ENCODE measurements around the gene RTN1.
"Not testable (repeated sequence)": the region's sequence is repeated elsewhere in the genome, so short reads cannot be mapped to it uniquely, and the experiment has no call there.

RTN1 gene

DNA sequence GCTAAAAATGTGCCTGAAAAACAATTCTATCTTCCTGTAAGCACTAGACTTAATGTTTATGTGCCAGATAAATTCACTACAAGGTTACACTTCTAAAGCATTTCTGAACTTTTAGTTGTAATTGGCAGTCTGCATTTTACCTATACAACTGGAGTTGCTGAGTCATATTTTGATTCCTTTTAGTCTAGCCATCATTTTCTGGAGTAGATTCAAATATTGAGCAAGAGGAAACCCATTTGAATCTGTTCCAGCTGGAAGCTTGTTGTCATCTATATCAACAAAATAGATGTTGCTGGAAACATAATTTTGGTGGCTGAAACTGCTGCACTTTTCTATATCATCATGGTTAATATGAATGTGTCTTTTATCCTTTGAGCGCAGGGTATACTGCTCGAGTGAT, 171.8 kb downstream of the RTN1 start:
- DNase-seq, result no peak

DNA sequence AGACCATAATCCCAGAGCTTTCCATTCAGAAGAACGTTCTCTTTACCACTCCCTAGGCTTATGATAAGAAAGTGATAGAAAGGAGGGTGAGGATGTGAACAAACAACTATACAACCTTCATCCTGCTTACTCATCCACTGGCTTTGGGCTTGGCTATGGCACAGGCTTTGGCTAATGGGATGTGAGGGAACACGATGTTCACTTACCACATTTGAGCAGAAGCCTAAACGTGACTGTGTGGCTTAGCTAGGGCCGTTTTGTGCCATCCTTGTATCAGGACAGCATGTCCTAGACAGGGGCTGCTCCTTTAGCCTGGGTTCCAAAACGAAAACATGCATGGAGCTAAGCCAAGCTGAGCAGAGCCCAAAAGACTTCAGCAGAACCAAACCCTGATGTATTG, 175.4 kb downstream of the RTN1 start:
- DNase-seq, result no peak

DNA sequence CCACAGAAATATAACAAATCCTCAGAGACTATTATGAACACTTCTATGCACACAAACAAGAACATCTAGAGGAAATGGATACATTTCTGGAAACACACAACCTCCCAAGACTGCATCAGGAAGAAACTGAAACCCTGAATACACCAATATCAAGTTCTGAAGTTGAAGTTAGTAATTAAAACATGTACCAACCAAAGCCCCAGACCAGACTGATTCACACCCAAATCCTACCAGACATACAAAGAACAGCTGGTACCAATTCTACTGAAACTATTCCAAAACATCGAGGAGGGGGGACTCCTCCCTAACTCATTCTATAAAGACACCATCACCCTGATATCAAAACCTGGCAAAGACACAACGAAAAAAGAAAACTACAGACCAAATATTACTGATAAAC, 179.3 kb downstream of the RTN1 start:
- DNase-seq, result no peak

DNA sequence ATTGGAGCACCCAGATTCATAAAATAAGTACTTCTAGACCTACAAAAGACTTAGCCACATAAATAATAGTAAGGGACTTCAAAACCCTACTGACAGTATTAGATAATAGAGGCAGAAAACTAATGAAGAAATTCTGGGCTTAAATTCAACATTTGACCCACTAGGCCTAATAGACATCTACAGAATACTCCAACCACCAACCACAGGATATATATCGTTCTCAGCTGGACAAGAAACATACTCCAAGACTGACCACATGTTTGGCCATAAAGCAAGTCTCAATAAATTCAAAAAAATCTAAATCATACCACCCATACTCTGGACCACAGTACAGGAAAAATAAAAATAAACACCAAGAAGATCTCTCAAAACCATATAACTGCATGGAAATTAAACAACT, 180.2 kb downstream of the RTN1 start:
- DNase-seq, result no peak

DNA sequence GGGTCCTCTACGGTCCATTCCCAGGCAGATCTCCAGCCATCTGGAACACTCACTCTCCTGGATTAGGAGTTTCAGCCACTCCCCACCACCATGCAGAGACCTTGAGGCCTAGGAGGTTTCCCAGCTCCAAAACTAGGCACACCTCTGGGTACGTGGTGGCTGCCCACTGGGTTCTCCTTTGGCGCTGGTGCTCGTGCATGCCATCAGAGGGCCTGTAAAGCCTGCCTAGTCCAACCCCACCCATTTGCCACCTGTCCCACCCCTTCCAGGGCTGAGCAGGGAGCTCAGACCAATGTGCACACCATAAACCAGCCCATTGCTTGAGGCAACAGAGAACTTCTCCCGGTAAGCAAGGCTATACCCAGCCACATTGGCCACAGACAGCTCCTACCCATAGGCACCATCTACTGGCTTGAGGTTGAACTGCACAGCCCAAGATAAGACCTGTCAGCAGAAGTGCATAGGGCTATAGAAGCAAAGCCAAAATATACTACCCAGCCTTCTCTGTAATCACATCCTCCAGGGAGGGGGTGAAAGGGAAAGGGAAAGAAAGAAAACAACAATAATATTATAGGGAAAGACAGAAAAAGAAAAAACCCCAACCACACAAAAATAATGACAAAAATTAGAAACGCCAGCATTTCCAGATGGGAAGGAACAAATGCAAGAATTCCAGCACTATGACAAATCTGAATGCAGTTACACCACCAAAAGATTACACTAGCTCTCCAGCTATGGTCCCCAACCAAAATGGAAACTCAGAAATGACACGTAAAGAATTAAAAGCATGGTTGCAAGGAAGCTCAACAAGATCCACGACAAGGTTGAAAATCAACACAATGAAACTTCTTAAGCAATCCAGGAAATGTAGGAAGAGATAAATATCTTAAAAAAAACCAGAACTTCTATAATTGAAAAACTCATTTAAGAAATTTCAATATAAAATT, 182.1 kb downstream of the RTN1 start:
- DNase-seq, result no peak

DNA sequence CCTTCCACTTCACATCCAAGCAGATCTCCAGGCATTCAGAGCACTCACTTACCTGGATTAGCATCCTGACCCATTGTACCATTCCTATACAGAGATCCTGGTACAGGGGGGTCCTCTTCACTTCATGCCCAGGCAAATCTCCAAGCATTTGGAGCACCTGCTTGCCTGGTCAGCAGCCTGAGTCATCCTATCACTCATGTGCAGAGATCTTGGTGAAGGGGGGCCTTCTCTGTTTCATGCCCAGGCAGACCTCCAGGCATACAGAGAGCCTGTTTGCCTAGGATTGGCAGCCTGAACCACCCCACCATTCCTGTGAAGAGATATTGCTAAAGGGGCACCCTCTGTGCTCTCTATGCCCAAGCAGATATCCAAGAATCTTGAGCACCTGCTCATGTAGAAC, 182.9 kb downstream of the RTN1 start:
- DNase-seq, result no peak

DNA sequence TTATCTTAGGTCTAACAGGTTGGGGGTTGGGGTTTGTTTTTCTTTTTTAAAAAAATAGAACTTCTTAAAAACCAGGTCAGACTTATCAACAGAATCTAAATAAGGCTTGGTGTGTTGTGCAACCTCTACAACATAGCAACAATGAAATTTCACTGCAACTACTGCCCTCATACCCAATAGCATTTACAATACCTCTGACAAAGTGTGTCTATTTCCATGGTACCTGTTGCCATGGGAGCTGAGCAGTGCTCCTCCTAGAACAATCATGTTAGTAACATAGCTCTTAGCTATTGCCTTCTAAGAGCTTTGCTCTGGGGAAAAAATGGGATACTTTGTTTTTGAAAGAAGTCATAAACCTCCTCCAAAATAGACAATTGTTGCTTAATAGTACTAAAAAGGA, 190.7 kb downstream of the RTN1 start:
- DNase-seq, result no peak

DNA sequence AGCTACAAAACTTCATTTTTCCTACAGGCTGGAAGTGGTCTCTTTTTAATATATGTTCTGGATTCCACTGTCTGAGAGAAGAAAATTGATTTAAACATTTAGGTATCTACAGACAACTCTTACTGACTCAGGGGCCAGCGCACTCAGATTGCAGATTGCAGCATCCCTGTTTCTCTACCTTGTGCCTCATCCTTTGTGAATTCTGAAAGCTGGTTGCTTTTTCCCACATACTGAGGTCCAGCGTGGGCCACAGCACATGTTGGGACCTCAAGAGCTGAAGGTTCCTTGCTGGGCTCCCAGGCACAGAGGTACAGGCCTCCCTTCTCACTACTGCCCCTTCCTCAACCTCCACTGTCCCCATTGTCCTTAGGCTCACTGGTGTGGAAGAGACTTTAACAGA, 192.2 kb downstream of the RTN1 start:
- DNase-seq, result no peak

DNA sequence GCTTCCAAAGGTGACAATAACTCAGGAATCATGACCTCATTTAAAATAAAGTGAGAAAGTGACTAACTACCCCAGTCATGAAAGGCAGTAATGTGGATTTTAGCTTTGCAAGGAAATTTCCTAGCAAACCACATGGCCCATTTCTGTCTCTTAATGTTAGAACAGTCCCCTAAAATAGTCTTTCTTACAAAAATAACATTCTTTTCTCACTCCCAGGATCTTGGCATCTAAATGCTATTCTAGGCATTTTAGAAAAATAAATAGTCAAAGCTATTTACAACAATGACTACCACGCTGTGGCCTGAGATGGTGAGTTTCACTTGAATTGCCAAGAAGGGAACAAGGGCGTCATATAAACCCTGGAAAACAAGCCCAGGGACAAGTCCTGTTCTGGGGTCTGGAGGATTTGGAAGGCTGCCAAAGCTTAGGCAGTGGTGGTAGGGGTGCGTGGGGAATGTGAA, 192.8 kb downstream of the RTN1 start:
- DNase-seq, result no peak

DNA sequence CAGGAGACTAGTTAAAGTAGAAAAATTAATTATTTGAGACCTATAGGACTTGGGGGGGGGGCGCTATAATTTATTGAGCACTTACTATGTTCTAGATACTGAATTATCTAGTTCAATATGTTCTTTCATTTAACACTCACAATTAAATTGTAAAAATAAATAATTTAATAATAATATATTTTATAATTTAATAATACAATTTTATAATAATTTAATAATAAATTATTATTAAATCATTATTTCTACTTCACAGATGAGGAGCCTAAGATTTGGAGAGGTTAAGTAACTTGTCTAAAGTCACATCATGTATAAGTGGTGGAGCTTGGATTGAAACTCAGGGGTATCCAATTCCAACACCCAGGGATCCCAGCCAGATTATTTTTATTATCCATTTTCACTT, 195.2 kb downstream of the RTN1 start:
- no peak for DNase-seq

DNA sequence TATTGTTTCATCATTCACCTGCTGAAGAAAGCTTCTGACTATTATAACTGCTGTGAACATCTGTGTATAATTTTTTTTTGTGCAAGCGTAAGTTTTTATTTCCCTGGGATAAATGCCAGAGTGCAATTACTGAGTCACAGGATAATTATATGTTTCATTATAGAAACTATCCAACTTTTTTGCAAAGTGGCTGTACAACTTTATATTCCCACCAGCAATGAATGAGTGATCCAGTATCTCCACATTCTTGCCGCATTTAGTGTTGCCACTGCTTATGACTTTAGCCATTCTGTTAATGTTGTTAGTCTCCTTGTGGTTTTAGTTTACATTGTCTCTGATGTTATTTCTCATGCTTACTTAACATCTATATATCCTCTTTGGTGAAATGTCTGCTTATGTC, 205.8 kb downstream of the RTN1 start:
- DNase-seq, result no peak

DNA sequence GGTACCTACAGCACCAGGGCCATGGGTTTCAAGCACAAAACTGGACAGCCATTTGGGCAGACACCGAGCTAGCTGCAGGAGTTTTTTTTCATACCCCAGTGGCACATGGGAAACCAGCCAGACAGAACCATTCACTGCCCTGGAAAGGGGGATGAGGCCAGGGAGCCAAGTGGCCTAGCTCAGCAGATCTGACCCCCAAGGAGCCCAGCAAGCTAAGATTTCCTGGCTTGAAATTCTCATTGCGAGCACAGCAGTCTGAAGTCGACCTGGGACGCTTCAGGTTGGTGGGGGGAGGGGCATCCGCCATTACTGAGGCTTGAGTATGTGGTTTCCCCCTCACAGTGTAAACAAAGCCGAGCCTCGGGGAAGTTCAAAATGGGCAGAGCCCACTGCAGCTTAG, 212.8 kb downstream of the RTN1 start:
- no peak for DNase-seq

DNA sequence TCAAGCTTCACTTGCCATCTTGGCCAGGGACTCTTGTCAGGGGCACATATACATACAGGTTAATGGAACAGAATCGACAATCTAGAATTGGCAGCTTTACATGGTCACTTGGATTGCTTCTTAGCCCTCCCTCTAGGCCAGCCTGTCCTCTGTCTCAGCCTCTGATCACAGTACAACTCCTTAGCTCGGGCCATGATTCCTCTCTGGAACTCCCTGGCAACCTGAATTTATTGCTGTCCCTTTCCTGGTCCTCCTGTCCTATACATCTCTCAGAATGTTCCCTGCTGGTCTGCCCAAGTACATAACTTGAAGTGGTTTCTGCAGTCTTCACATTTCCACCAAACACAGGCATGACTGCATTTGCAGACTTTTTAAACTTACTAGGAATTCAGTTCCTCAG, 214.1 kb downstream of the RTN1 start:
- DNase-seq, result no peak

DNA sequence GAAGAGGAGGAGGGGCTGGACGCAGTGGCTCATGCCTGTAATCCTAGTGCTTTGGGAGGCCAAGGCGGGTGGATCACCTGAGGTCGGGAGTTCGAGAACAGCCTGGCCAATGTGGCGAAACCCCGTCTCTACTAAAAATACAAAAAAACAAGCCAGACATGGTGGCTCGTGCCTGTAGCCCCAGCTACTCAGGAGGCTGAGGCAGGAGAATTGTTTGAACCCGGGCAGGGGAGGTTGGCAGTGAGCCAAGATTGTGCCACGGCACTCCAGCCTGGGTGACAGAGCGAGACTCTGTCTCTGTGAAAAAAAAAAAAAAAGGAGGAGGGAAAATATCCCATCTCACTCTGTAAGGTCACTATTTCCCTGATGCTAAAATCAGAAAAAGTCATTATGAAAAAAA, 216.4 kb downstream of the RTN1 start:
- not testable (repeated sequence) for DNase-seq

DNA sequence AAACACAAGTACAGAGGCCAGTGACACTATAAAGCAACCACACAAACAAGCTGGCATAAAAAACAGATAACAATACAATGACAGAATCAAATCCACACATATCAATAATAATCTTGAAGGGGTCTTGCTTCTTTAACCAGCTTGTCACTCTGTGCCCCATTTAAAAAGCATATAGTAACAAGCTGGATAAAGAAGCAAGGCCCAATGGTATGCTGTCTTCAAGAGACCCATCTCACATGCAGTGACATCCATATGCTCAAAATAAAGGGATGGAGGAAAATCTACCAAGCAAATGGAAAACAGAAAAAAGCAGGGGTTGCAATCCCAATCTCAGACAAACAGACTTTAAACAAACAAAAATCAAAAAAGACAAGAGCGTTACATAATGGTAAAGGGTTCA, 223.7 kb downstream of the RTN1 start:
- not testable (repeated sequence) for DNase-seq

DNA sequence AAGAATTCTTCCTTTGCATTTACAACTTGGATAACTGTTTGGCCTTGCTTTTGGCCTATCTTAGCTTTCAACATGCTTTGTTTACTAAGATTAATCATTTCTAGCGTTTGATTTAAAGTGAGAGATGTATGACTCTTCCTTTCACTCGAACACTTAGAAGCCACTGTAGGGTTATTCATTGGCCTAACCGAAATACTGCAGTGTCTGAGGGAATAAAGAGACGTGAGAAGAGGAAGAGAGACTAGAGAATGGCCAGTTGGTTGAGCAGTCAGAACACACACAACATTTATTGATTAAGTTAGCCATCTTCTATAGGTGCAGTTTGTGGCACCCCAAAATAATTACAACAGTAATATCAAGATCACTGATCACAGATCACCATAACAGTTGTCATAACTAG, 231.7 kb downstream of the RTN1 start:
- DNase-seq, result no peak

DNA sequence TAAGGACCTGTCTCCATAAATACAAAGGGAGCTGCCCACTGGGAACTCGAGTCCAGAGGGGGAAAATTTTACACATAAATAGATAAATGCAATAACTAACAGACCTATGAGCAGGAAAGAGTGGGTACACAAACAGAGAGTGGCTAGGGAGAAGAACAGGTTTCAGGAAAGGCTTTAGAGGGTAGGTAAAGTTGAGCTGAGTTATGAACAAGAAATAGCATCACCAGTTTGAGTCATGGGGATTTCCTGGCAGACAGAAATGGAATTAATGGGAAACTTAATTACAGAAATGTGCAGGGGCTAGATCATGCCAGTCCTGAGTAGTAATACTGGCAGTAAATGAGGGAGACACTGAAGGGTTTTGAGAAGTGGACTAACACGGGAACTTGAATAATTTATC, 236.0 kb downstream of the RTN1 start:
- DNase-seq, result no peak

DNA sequence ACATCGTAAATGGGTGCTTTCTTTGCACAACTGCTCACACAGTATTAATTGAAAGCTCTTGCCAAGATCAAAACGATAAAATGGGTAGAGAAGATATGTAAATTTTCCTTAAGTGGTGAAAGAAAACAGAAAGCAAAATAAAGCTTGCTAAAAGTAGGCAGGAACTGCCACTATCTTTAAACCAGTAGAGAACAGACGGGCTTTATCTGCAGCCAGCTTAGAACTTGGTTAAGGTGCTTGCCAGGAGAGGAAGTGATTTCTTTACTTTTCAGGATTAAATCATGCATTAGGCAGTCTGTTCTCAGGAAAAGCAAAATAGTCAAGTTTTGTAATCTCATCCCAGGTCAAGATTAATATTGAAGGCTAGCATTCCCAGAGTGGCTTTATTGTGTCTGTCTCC, 237.1 kb downstream of the RTN1 start:
- DNase-seq, result no peak

DNA sequence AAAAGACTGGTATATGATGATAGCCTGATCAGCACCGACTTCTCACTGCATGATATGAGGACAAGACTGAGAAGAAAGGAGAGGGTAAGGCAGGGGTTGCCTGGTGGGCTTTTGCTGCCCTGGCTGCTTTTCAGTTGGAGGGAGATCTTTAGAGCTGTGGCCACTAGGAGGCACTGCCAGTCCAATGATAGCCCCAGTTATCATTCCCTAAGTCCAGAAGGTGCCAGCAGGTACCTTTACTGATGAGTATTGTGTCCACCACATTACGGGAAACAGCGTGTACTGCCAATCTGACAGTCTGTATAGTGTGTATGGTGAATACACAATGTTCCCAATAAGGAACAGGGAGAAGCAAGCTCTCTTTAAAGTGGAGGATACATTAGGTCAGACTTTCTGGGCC, 238.2 kb downstream of the RTN1 start:
- DNase-seq, result no peak

DNA sequence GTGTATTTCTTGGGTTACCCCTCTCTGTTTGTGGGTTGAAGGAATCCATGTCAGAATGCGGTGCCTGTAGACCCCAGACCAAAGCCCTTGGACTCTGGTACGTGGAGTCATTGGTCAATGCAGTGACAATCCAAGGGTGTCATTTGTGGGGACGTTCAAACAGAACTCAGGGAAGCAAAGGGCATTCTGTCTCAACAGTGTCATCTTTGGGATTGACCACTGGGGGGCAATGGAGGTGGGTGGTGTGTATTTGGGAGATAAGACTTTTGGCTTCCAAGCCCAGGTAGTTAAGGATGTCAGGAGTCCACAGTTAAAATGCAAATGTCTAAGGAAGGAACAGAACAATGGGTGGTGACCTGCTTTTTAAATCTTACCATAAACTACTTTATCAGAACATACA, 239.3 kb downstream of the RTN1 start:
- DNase-seq, result no peak

DNA sequence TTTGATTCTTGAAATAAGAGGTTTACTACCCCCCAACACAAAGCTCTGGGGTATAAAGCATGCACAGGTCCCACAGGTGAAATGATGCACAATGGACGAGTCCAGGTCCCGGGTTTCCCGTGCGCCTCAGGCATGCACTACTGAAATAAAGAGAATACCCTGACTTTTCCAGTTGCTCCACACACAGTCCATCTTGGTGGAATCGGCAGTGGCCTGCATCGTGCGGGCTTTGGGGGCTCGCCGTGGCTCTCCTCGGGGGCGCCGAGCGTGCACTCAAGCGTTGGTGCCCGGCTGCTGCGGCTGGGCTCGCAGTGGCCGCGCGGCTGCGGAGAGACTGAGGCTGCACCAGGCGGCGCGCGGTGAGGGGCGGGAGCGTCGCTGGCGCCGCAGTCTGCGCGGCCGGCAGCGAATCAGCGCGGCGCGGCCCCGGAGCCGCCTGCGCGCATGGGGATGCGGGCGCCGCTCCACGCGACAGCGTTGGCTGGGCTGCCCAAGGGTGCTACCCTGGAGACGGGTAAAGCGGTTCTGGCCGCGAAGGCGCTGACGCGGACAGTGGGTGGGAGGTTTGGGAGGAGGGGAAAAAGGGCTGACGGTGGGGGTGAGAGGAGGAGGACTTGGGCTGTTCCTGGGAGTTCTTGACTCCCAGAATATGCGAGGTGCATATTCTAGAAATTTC, 240.2 kb downstream of the RTN1 start:
- DNase-seq, result no peak

DNA sequence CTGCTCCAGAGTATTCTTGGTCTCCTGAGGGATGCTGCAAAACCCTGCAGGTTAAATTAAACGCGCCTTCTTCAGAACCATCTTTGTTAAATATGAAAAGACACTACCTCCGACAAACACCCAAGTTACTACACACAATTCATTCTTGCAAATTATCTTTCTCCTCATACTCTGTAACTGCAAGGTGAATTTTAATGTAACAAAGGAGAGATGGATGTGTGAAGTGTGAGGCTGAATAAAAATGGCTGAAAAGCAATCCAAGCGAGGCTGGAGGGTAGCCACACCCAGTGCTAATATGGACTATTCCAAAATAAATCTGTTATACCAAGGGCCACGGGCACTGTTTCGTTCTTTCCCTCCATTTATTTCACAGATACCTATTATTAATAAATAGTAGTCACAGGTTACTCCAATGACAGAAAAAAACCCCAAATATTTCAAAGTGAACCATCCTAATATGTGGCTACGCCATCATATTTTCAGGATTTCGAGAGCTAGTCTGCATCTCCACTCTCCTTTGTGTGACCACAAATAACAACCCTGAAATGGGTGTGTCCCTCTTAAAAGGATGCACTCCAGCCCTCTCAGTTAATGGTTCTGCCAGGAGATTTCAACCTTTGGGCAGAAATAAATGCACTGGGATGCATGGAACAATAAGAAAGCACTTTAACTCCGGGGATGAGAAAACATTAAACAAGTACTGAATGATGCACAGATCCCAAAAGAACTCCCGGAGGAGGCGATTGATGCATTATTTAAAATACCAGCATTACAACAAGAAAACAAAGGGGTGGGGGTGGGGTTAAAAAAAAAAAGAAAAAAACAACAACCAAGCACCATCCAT, 240.9 kb downstream of the RTN1 start:
- DNase-seq, result no peak

DNA sequence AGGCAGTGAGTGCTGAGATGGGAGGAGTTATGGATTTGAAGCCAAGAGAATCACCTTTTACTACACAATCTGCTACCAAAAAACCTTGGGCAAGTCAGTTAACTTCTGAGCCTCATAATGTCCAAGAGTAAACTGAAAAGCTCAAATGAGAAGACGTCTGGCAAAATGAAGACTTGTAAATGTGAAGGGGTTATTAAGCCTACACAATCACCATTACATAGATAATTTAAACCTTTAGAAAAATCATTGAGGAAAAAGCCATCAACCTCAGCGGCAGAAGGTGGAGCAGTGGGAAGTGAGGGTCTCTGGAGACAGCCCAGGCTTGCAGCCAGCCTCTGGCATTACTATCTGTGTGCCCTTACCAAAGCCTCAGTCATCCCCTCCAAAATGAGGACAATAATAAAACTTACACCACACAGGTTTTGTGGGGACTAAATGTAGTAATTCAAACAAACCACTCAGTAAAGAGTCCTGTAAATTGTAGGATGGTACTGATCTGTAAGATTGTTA, 243.5 kb downstream of the RTN1 start:
- DNase-seq, result no peak

All from activated naive CD4-positive, alpha-beta T cell treated with Interleukin-2 at 50 U/mL for 16 hours (primary cell).